GM12872 (cell line): ENCODE data around the gene YLPM1.

Experiments used
- TF ChIP-seq, protein P1 (sequence below): IDR thresholded peaks from 3 replicates; pipeline ENCODE4 v1.5.1; 2011; ENCODE audit warnings: low read depth, mild to moderate bottlenecking, low read length, moderate library complexity; ENCODE audit not compliant: insufficient read depth

YLPM1 gene

DNA sequence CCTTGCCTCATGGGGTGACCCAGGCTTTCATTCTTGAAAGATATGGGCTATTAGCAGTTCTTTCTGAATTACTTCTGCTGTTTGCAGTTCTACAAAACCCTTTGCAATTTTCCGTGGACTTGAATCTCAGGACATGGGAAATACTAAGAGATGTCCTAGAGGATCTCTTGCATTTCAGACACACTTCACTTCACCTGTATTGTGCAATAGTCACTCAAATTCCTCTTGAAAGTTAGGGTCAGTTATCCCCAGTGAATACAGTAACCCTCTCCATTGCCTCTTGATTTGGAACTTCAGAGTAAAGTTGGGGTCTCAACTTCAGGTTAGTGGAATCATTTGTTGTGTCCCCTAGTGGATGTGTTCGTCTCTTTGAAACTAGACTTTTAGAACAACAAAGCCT lies 31.8 kb downstream of the YLPM1 start:
- TF ChIP-seq, protein P1, sequence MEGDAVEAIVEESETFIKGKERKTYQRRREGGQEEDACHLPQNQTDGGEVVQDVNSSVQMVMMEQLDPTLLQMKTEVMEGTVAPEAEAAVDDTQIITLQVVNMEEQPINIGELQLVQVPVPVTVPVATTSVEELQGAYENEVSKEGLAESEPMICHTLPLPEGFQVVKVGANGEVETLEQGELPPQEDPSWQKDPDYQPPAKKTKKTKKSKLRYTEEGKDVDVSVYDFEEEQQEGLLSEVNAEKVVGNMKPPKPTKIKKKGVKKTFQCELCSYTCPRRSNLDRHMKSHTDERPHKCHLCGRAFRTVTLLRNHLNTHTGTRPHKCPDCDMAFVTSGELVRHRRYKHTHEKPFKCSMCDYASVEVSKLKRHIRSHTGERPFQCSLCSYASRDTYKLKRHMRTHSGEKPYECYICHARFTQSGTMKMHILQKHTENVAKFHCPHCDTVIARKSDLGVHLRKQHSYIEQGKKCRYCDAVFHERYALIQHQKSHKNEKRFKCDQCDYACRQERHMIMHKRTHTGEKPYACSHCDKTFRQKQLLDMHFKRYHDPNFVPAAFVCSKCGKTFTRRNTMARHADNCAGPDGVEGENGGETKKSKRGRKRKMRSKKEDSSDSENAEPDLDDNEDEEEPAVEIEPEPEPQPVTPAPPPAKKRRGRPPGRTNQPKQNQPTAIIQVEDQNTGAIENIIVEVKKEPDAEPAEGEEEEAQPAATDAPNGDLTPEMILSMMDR = no peak

DNA sequence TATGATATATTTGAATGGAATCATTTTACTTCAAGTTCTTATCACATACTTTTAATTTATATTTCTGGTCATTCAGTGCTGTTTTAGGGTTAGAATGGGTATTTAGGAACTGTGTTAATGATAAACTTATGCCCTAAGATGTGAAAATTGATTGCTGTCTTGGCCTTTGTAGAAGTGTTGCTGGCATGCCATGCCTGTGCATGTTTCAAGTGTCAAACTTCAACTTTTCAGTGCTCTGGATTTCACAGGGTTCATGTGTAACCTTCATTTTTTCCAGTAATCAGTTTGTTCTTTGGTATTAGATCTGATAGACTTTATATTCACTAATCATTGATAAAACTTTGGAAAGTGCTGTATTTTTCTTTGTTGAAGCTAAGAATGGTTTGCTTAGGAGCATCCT lies 36.6 kb downstream of the YLPM1 start:
- TF ChIP-seq, protein P1 = no peak

- TF ChIP-seq, protein P1 = no peak
Measured at GRCh38 chr14:74800780-74801179, 37.7 kb downstream of the YLPM1 start.

DNA sequence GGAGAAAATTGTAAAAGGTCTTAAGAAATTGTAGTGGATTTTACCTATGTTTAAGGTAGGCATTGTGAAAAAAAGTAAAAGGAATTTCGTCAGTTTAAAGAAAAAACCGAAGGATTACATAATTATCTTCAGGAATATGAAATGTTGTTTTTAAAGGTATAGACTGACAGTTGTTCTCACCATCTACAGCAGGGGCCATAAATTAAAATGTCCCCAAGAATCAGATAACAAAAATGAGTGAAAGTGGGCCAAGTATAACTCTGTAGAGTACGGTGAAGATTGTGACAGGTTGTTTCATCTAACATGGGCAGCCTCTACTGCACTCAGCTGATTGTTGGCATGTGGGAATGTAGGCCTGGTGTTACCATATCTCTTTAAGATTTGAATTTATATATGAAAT lies 38.3 kb downstream of the YLPM1 start:
- TF ChIP-seq, protein P1 = no peak

GRCh38 chr14:74804219-74804825 lies 41.2 kb downstream of the YLPM1 start:
- TF ChIP-seq, protein P1 = peak; percentile 54

GRCh38 chr14:74807853-74808545 lies 44.9 kb downstream of the YLPM1 start:
- TF ChIP-seq, protein P1 = no peak

GRCh38 chr14:74816124-74816523 lies 53.0 kb downstream of the YLPM1 start:
- TF ChIP-seq, protein P1 = no peak
